Measurements from ENCODE around the gene ROBO1. TPM values are rescaled to one million over a fixed set of nuclear protein-coding genes. Genes with fewer than 3 reads are reported as not detected.

The ROBO1 gene
- total RNA-seq, 1 experiment from 2014 or later = 33.9 TPM

DNA sequence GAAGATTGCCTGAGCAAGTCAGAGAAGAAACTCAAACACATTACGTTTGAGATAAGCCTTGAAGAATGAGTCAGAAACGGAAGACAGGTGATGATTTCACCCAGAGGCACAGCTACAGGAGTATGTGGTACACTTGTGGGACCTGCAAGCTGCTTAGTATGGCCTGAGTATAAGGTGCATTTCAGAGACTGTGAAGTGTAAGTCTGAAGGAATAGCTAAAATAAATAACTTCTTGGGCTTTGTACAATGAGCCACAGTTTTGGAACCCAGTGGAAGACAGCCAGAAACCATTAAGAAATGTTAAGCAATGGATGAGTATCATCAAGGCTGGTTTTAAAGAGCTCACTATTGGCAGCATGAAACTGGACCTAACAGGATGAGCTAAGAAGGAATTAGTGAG lies 826.2 kb downstream of the ROBO1 start:
- Mint-ChIP-seq H3K36me3 (ENCODE audit: insufficient read depth, unreplicated experiment) (no peaks in the 10 kb centered on the region), H3K4me1 (ENCODE audit: low read depth, unreplicated experiment) (peaks cover 26% of the 10 kb centered on the region), H3K27me3 (ENCODE audit: unreplicated experiment) (no peaks in the 10 kb centered on the region), H3K4me3 (ENCODE audit: low read depth, unreplicated experiment) (no peak overlapping the region), H3K27ac (ENCODE audit: unreplicated experiment) (peak overlapping the region; percentile 10), H3K9me3 (ENCODE audit: low read depth, unreplicated experiment) (peaks cover 3% of the 10 kb centered on the region)
- CTCF ChIA-PET = no interaction called here
- DNase-seq = peak; percentile 25
- TF ChIP-seq, protein P1, sequence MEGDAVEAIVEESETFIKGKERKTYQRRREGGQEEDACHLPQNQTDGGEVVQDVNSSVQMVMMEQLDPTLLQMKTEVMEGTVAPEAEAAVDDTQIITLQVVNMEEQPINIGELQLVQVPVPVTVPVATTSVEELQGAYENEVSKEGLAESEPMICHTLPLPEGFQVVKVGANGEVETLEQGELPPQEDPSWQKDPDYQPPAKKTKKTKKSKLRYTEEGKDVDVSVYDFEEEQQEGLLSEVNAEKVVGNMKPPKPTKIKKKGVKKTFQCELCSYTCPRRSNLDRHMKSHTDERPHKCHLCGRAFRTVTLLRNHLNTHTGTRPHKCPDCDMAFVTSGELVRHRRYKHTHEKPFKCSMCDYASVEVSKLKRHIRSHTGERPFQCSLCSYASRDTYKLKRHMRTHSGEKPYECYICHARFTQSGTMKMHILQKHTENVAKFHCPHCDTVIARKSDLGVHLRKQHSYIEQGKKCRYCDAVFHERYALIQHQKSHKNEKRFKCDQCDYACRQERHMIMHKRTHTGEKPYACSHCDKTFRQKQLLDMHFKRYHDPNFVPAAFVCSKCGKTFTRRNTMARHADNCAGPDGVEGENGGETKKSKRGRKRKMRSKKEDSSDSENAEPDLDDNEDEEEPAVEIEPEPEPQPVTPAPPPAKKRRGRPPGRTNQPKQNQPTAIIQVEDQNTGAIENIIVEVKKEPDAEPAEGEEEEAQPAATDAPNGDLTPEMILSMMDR (IDR thresholded peaks at IDR 0.05; ENCODE audit: unreplicated experiment) = no peak
- BruUV-seq (replicated peaks) = no TSS peak
- intact Hi-C loops (cut with micrococcal nuclease; ENCODE audit: unreplicated experiment) = no loop called here

DNA sequence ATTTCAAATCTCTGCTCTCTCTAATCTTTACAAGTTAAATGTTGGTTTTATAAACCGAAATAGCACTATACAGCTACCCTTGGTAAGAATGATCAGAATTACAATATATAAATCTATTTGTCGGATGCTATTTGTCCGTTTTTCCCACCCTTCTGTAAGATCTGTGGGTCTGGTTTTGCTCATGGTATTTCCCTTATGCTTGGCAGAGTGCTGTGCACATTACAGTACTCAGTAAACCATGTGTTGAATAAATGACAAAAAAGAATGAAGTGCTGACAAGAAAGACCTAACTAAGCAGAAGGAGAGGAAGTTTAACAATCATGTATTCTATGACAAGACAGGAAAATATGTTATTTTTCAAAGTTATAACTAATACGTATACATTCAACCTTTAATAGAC lies 827.2 kb downstream of the ROBO1 start:
- Mint-ChIP-seq H3K4me1 (ENCODE audit: low read depth, unreplicated experiment) (peaks cover 26% of the 10 kb centered on the region), H3K27me3 (ENCODE audit: unreplicated experiment) (no peaks in the 10 kb centered on the region), H3K4me3 (ENCODE audit: low read depth, unreplicated experiment) (no peak overlapping the region), H3K27ac (ENCODE audit: unreplicated experiment) (no peak overlapping the region), H3K36me3 (ENCODE audit: insufficient read depth, unreplicated experiment) (no peaks in the 10 kb centered on the region), H3K9me3 (ENCODE audit: low read depth, unreplicated experiment) (peaks cover 2% of the 10 kb centered on the region)
- CTCF ChIA-PET = no interaction called here
- intact Hi-C loops (cut with micrococcal nuclease; ENCODE audit: unreplicated experiment) = no loop called here
- TF ChIP-seq, protein P1 (IDR thresholded peaks at IDR 0.05; ENCODE audit: unreplicated experiment) = no peak
- no peak for DNase-seq
- no TSS peak for BruUV-seq (replicated peaks)

DNA sequence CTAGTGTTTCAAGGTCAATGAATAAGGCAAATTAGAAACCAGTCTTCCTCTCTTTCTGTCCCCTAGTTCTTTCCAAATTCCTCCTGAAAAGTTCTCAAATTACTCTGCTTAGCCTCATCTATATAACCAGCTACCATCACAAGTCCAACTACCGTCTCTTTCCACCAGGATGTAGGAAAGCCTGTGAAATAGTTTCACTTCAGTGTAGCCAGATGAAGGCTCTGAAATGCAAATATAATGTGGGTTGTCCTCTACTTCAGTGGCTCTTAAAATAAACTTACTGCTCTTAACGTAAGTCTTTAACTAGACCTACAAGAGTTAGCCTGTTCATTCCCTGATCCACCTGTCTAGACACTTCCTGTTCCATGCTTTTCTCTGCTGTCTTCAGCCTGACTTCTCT lies 827.7 kb downstream of the ROBO1 start:
- no peaks in the 10 kb centered on the region for H3K9me3 Mint-ChIP-seq (ENCODE audit: low read depth, unreplicated experiment)
- no peak for DNase-seq
- H3K36me3 Mint-ChIP-seq (ENCODE audit: insufficient read depth, unreplicated experiment) = no peaks in the 10 kb centered on the region
- CTCF ChIA-PET = no interaction called here
- TF ChIP-seq, protein P1 (IDR thresholded peaks at IDR 0.05; ENCODE audit: unreplicated experiment) = no peak
- intact Hi-C loops (cut with micrococcal nuclease; ENCODE audit: unreplicated experiment) = no loop called here
- no peak overlapping the region for H3K27ac Mint-ChIP-seq (ENCODE audit: unreplicated experiment)
- no TSS peak for BruUV-seq (replicated peaks)
- H3K4me3 Mint-ChIP-seq (ENCODE audit: low read depth, unreplicated experiment) = no peak overlapping the region
- peaks cover 26% of the 10 kb centered on the region for H3K4me1 Mint-ChIP-seq (ENCODE audit: low read depth, unreplicated experiment)
- H3K27me3 Mint-ChIP-seq (ENCODE audit: unreplicated experiment) = no peaks in the 10 kb centered on the region

DNA sequence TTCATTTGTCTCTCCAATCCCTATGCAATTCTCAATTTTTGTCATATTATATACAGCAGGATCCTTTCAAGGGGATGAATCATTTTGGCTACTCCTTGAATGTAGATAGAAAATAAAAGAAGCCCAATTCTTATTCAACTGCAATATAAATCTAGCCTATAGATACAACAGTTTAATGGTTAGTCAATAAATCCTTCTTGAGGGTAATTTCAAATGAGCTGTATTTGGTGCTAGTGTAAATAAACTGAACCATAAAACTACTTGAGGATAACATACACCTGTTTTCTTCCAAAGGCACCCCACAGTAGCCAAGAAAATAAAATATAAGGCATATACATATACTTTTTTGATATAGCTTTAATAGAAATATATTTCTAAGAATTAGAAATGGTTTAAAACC lies 830.3 kb downstream of the ROBO1 start:
- H3K9me3 Mint-ChIP-seq (ENCODE audit: low read depth, unreplicated experiment) = no peaks in the 10 kb centered on the region
- peaks cover 26% of the 10 kb centered on the region for H3K4me1 Mint-ChIP-seq (ENCODE audit: low read depth, unreplicated experiment)
- CTCF ChIA-PET = no interaction called here
- no peak overlapping the region for H3K27ac Mint-ChIP-seq (ENCODE audit: unreplicated experiment)
- no TSS peak for BruUV-seq (replicated peaks)
- H3K27me3 Mint-ChIP-seq (ENCODE audit: unreplicated experiment) = no peaks in the 10 kb centered on the region
- intact Hi-C loops (cut with micrococcal nuclease; ENCODE audit: unreplicated experiment) = no loop called here
- no peak for DNase-seq
- no peaks in the 10 kb centered on the region for H3K36me3 Mint-ChIP-seq (ENCODE audit: insufficient read depth, unreplicated experiment)
- TF ChIP-seq, protein P1 (IDR thresholded peaks at IDR 0.05; ENCODE audit: unreplicated experiment) = no peak
- H3K4me3 Mint-ChIP-seq (ENCODE audit: low read depth, unreplicated experiment) = no peak overlapping the region

GRCh38 chr3:78927759-78928158 lies 840.0 kb downstream of the ROBO1 start:
- Mint-ChIP-seq H3K4me1 (ENCODE audit: low read depth, unreplicated experiment) (no peaks in the 10 kb centered on the region), H3K27ac (ENCODE audit: unreplicated experiment) (no peak overlapping the region), H3K4me3 (ENCODE audit: low read depth, unreplicated experiment) (no peak overlapping the region), H3K9me3 (ENCODE audit: low read depth, unreplicated experiment) (no peaks in the 10 kb centered on the region), H3K36me3 (ENCODE audit: insufficient read depth, unreplicated experiment) (no peaks in the 10 kb centered on the region), H3K27me3 (ENCODE audit: unreplicated experiment) (no peaks in the 10 kb centered on the region)
- intact Hi-C loops (cut with micrococcal nuclease; ENCODE audit: unreplicated experiment) = no loop called here
- TF ChIP-seq, protein P1 (IDR thresholded peaks at IDR 0.05; ENCODE audit: unreplicated experiment) = no peak
- BruUV-seq (replicated peaks) = no TSS peak
- CTCF ChIA-PET = no interaction called here
- no peak for DNase-seq
